ENCODE data around the gene SLC25A25. TPM values are rescaled to one million over a fixed set of nuclear protein-coding genes. Genes with fewer than 3 reads are reported as not detected.

The SLC25A25 gene
- total and polyA plus RNA-seq, 9 of the 15 experiments (the other 6 are each of a cell fraction or from before 2014, with no cell fraction given), result 0.07 to 35.9 (median 23.2) TPM

- no peak for TF ChIP-seq SETDB1 (IDR thresholded peaks at IDR 0.05; ENCODE audit: low read length)
- TF ChIP-seq TCF7 (IDR thresholded peaks at IDR 0.05; ENCODE audit: borderline replicate concordance), result peak; percentile 39; the same call in 1 of the 2 replicates
- TF ChIP-seq ZNF408 (CRISPR knock-in tag; IDR thresholded peaks at IDR 0.05; ENCODE audit: low read depth), result no peak
- TF ChIP-seq NRF1 (conservative IDR thresholded peaks at IDR 0.05 in 1 of 2, IDR thresholded peaks at IDR 0.05 in 1 of 2), result peak in 1 of 2 experiments; percentile 32; a peak in 1 of 4 replicates
- no peak for TF ChIP-seq ZNF24 (IDR thresholded peaks at IDR 0.05)
- no peak for TF ChIP-seq ARID3B (CRISPR knock-in tag; IDR thresholded peaks at IDR 0.05; ENCODE audit: borderline replicate concordance)
- TF ChIP-seq RREB1 (CRISPR knock-in tag; IDR thresholded peaks at IDR 0.05), result no peak
- TF ChIP-seq GTF3C2 (IDR thresholded peaks at IDR 0.05; ENCODE audit: borderline replicate concordance, extremely low read depth, insufficient read length), result no peak
- TF ChIP-seq HDAC8 (tag; IDR thresholded peaks at IDR 0.05), result no peak
- no peak for TF ChIP-seq TOE1 (IDR thresholded peaks at IDR 0.05; ENCODE audit: borderline replicate concordance)
- no peak for TF ChIP-seq TOE1 (CRISPR knock-in tag; IDR thresholded peaks at IDR 0.05; ENCODE audit: borderline replicate concordance, low read depth)
- TF ChIP-seq ZNF717 (CRISPR knock-in tag; IDR thresholded peaks at IDR 0.05), result no peak
- peak; percentile 78 for TF ChIP-seq MAX (CRISPR knock-in tag; IDR thresholded peaks at IDR 0.05)
- no peak for TF ChIP-seq CHD2 (IDR thresholded peaks at IDR 0.05; ENCODE audit: low read depth, low read length)
- no peak for TF ChIP-seq ZNF778 (CRISPR knock-in tag; IDR thresholded peaks at IDR 0.05)
- peak; percentile 29 for TF ChIP-seq BRD9 (IDR thresholded peaks at IDR 0.05; ENCODE audit: low read depth, partially characterized antibody)
Measured at GRCh38 chr9:128098297-128099230, 30.5 kb downstream of the SLC25A25 start (continued).
